Left colon (tissue), 2 donors: ENCODE data around the gene TBX2. TPM values are rescaled to one million over a fixed set of nuclear protein-coding genes. Genes with fewer than 3 reads are reported as not detected.

Experiments
- ATAC-seq: fragments of 200-7000 bp; cut with Tn5 transposase; one replicate; pipeline ENCODE4 v1.9.1; 2020; ENCODE audit warnings: mild to moderate bottlenecking, moderate library complexity
- DNase-seq, 2 donors: peaks; one replicate each; pipeline ENCODE4 v3.0.0-alpha.2; 2020
- intact Hi-C, 2 donors: fragments of 100-400 bp; cut with DNase I in 1 of 2; cut with micrococcal nuclease in 1 of 2; formaldehyde crosslinking; loops; one replicate each; pipeline versions ENCODE4 v1.11.2 to v1.14.0; 2022; cut with DNase I, micrococcal nuclease
- total RNA-seq, 2 donors: library from RNA; stranded (reverse); fragmentation: NEBNext Ultra II Directional; extraction: Animal tissue kit (Norgen Biotek cat#: 25700); gene quantifications; one replicate each; pipeline ENCODE4 v1.2.1, GENCODE V29; 2021
- donor health status: DM: no; HTN: no; CAD: no.
- donor health status: DM: yes; HTN: yes; CAD: no.

TBX2 gene
- total RNA-seq, 2 donors from 2014 or later, result 5.8 to 11.7 TPM

DNA sequence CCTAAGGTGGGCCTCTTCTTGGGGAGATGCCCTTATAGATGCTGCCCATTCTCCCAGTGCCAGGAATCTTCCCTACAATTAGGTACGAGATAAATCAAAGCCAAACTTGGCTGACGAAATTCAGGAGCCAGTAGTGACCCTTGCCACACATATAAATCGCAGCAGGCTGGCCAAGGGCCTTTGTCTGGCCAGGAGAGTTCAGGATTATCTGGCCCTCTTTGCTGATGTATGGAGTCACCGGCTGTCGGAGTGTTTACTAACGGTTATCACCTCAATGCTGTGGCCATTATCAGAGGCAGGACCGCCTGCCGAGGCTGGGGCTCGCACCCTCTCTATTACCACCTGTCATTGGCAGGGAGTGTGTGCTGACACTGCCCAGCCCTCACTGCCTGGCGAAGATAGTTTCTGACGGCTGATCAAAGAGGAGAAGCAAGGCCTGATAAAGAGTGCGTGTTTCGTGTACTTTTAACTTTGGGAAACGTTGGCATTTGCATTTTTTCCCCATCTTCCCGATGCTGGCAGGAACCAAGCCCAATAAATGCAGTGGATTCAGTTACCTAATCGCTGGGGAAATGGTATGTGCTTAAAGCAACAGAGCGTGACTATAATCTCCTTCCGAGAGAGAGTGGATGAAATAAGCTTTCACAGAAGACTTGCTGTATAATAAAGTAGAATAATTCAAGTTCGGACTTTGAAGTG is 32.8 kb upstream of the TBX2 start:
- intact Hi-C loops, result no loop called here

DNA sequence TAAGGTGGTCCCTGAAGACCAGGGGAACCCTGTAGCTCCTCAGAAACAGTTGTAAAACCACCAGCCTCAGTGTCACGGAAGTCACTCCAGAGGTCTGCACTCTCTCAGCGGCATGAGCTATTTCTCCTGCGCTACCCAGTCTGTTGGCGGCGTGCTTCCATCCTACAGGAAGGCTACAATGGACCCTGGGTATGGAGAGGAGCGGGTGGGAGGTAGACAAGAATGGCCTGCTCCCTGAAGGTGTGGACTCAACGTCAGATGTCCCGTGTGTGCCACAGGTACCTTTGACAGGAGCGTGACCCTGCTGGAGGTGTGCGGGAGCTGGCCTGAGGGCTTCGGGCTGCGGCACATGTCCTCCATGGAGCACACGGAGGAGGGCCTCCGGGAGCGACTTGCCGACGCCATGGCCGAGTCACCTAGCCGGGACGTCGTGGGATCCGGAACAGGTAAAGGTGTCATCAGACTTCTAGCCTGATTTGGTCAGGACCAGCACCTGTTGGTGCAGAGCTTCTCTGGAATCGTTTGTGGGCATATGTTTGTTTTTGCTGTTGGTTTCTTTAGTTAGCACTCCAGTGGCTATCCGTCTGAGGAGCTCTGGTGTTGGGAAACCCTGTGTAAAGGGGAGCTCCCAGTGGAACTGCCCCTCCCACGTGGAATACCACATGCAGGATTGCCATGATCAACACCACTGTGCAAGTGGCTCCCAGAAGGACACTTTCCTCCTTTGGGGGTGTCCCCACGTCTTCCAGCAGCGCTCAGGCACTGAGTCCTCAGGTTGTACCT is 31.4 kb upstream of the TBX2 start:
- intact Hi-C loops, result no loop called here
- ATAC-seq (no peak), DNase-seq (no peak)

More for the DNA sequence above, 32.8 kb upstream of the TBX2 start:
- DNase-seq, result no peak
- peak; percentile 58 for ATAC-seq

DNA sequence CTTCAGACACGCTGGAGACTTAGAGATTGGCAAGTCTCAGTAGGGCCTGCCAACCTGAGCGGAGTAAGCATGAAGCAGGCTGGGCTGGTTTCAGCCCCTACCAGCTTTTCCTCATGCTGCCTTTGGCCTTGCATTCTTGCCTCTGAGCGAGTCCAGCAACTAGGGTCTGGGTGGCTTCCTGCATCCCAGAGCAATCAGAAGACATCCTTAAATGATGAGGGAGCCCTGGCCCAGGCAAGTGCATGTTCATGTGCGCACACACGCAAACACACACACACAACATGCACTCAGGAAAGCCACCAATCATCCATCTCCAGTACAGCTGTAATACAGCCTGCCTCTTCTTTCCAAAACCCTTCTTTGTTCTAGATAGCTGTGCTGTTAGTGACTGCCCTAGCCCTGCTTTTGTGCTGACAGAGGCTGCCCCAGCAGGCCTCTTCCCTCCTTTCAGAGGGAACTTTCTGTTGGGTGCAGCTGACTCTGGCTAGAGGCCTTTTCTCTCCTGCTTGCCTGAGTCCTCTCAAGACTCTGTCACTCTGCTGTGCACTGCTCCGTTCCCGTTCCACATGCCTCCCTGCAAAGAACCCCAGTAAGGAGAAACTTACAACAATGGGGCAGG is 30.7 kb upstream of the TBX2 start:
- ATAC-seq, result no peak
- no peak for DNase-seq

DNA sequence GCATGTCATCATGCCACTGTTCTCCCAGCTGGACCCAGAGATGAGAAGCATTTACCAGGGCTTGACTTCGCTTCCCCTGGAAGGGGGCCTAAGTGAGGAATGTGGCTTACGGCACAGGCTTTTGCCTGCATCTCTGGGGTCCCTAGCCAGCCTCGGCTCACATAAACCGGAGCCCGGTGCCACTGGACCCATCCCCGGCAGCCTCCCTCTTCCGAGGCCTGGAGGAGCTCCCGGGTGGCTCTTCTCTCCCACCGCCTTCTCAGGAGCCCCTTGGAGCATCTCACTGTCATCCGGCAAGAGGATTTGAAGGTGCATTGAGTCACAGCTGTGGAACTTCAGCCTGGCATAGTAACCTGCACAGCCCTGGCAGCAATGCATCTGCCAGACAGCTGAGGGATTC is 29.9 kb upstream of the TBX2 start:
- intact Hi-C loops, result no loop called here
- ATAC-seq (no peak), DNase-seq (no peak)

More for the DNA sequence above, 30.7 kb upstream of the TBX2 start:
- intact Hi-C loops, result no loop called here

DNA sequence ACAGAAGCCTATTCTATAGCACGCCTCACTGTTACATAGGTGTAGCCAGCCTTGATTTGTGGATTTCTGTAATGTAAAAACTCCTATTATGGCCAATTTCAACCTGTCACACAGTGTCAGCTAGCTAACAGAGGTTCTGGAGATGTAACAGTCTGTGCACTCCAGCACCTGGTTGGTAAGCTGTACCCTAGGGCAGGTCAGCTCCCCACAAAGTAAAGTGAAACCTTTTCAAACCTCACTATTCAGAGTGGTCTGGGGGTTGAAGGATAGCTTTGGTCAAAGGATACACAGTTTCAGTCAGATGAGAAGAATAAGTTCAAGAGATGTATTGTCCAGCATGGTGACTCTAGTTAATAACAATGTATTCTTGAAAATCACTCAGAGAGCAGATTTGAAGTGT is 28.5 kb upstream of the TBX2 start:
- DNase-seq (no peak), ATAC-seq (no peak)
- intact Hi-C loops, result no loop called here

DNA sequence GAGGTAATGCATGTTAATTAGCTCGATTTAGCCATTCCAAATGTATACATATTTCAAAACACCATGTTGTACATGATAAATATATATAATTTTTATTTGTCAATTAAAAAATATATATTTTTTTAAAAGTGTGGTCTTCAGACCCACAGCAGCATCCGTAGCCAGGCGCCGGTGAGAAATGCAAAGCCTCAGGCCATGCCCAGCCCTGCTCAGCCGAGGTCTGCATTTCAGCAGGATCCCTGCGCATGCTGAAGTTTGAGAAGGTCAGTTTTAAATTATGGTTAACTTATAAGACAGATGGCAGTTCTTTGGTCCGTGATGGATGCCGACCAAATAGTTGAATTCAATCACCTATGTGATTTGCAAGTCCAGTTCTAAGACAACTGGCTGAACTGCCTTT is 28.0 kb upstream of the TBX2 start:
- intact Hi-C loops, result no loop called here
- ATAC-seq, result no peak
- DNase-seq, result no peak

DNA sequence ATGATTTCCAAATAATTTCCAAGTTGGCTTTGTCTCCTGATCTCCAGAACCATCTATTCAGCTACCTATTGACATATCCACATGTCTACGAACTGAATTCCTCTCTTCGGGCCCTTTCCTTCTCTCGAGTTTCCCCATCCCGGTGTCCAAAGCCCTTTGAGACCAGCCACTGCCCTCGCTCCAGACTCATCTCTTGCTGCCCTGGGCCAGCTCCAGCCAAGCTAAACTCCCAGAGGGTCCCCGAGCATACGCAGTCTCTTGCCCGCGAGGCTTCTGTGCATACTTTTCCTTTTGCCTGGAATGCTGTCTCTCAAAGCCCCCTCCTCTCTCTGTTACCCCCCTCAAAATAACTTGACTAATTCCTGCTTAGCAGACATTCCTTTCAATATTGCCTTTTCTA is 27.2 kb upstream of the TBX2 start:
- ATAC-seq, result no peak
- no peak for DNase-seq
- intact Hi-C loops, result no loop called here

DNA sequence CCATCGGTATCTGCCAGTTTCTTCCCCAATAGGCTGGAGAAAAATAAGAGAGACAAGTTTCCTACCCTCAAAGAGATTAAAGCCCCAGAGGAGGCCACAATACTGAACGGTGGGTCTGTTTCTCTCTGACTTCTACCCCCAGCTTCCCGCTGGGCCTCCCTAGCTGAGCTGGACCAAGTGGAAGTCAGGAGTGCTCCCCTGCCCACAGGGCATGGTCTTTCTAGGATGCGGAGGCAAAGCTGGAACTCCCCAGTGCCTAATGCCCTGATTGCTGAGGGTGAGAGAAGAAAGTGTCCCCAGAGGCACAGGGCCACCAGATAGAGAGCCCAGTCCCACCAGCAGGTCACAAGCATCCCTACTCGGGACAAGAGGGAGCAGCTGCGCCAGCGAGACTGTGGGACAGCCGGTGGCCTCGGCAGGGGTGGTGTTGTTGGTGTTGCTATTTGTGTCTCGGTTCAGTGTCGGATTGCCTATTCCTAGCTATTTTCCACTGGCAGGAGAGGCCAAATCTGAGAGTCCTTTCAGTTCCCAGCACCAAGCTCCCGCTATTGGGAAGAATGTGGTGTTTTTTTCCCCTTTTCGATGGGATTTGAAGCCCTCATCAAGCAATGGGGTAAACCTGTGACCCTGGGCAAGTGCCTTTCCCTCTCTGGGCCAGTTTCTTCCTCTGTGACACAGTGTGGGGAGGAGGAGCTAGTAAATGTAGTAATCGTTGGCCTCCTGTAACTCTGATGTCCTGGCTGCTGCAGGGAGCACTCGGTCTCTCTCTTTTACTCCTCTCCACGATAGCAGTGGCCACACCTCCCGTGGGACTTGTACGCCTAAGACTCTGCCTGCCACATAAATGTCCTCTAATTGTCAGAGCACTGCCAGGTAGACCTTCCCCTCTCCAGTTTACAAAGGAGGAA is 22.5 kb upstream of the TBX2 start:
- no peak for DNase-seq
- intact Hi-C loops, result no loop called here
- ATAC-seq, result no peak

DNA sequence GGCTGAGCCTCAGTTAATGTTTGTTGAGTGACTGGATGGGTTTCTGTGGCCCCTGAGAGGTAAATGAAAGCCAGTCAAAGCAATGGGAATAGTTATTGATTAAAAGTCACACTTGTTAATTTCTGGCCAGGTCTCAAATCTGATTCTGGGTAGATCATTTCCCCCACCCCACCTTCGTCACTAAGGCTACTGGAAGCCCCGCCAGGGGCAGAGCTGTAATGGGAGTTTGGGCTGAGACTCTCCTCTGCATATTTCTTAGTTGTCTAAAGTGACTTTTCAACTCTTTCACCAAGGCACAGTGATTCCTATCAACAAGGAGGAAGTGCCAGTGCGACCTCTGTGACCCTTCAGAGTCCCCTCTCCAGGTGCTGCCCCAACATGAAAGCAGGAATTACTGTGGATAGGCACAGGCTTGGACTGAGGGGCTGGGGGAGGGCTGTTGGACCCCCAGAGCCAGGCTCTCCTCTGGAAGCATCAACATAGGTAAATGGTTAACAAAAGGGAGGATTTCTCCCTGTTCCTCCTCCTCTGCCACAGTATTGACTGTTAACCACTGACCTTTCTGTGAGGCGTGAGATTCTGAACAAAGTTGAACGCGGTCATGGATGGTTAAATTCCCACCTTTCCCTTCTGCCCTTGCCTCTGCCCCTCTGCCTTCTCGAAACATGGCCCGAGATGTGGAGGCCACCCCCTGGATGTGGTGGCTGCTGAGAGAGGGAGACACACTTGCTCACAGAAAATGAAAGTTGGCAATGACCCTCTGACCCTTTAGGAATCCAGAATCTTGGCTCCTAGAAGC is 20.8 kb upstream of the TBX2 start:
- no peak for ATAC-seq
- intact Hi-C loops, result no loop called here
- DNase-seq, result no peak

DNA sequence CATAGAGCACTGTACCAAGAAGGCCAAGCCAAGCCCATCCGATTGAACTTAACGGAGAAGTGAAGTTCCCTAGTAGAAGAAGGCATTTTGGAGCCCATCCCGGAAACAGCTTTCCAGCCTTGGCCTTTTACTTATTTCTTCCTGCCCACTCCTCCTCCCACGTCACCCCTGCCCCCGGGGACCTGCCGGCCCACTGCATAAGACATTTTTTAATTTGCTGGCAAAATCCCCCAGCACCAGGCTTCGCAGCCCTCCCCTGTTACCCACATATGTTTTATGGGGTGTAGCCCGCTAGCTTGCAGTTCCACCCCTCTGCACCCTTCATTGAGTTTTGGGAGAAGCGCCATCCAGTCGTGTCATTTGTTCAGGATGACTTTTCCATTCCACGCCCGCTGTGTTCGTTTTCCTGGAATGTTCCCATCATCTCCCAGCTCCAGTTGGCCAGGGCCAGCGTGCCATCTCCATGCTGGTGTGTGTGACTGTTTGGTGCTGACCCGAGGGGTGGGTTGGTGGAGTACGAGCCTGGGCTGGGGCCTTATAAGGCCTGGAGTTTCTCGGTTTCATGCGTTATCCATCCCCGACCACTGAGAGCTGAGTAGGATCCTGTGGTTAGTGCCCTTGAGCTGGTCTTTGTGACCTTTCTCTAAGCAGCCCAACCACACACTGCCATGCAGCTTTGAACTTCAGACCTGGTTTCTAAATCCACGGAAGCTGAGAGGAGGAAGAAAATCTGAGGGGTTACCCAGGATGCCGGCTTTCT is 20.0 kb upstream of the TBX2 start:
- intact Hi-C loops, result no loop called here
- DNase-seq (no peak), ATAC-seq (no peak)

DNA sequence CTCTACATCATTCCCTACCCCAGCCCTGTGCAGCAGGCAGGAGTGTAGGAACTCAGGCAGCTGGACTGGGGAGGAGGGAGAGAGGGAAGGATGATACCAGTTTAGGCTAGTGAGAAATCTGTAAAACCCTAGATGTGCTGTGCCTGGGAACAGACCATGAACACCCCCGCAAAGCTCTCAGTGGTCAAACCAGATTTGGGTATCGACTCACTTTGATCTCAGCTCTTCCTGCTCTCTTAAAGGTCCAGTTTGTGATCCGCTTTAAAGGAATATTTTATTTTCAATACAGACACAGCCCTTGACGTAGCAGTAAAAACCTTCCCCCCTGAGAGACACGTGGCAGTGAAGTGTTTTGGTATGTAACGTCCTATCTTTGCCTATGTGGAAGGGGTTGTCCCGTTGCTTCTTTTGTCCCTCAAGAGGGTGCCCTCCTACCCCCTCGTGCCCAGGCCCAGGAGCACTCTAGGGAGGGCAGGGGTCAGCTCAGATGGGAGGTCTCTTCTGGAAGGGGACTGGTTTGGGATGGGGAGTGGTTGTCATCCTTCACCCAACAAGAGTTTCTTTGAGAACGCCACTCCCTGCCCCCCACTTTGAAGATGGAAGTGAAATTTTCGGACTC is 19.3 kb upstream of the TBX2 start:
- intact Hi-C loops, result no loop called here
- ATAC-seq (no peak), DNase-seq (no peak)

DNA sequence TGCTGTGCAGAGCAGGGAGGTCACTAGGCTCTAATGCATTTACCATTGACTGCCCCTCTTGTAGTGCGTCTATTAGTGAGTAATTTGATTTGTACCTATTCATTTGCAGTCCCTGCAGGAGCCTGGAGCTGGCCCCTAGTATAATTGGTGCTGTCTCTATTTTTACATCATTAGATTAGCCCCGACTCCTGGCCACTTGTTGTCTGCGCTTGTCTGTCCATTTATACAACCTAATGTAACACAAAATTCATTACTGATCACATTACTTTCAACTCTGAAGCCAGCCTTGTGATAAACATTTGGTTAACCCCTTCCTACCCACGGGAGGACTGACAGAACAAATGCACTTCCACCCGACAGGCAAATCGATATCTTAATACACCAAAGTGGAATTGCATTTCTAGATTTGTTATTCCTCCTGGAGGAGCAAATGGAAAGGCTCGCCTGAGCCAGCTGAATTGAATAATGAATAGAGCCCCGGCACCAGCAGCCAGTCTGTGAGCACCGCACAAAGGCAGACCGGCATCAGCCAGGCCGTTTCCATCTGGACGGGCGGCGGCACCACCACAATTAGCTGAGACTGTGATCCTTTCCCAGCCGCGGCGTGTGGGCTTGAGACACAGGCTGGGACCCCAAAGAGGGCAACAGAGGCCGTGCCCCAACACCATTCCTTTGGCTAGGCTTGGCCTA is 18.7 kb upstream of the TBX2 start:
- ATAC-seq (no peak), DNase-seq (no peak)
- intact Hi-C loops, result no loop called here

DNA sequence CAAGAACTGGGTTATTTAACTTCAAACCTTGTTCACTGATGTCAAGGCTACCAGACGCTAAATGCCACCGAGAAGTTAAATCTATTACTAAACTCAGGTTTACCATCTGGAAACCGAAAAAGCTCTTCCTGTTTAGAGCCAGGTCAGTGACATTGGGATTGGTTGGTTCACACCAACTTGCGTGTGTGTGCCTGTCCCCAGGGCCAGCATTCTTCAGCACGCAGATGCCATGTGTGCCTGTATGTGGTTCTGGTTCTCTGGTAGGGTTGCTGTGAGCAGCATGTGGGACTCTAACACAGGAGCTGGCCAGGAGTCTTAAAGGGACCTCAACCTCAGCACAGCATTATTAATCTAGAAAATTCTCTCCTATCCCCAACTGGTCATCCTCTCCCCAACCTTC is 18.1 kb upstream of the TBX2 start:
- intact Hi-C loops, result no loop called here
- no peak for DNase-seq
- no peak for ATAC-seq

DNA sequence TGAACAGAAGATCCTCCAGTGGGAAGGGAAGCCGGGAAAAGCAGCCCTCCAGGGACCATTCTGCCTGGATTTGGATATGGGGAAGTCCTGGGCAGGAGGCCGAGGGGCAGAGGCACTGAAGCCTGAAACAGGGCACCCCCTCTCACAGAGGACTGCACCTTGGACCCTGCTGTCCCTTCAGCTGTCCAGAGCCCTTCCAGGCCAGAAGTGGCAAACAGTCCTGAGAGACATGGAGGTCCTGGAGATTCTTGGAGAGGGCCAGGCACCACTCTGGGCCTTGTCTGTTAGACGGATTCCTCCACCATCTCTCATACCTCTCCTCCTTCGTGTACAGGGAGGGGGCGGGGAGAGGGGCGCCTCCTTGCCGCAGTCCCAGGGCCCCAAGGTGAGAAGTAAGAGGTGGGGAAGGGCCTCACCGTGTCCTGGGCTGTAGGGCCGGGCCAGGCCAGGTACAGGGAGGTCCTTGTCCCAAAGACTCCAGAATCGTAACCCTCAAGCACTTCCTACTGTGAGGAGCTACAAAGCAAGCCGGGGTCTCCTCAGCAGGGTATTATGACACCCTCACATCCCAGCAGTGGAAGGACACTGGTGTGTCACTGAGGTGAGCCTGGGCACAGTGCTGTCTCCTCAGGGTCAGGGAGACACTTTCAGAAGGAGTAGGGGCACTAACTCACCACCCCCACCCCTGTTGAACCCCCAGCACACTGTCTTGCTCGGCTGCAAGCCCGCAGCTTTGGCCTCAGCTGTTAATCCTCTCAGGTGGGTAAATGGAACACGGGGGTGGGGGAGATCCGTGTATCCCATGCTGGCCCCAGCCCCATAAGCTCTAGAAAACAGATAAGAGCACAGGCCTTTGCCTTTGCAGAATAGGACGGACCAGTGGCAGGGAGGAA is 16.6 kb upstream of the TBX2 start:
- ATAC-seq, result no peak
- intact Hi-C loops, result no loop called here
- no peak for DNase-seq

DNA sequence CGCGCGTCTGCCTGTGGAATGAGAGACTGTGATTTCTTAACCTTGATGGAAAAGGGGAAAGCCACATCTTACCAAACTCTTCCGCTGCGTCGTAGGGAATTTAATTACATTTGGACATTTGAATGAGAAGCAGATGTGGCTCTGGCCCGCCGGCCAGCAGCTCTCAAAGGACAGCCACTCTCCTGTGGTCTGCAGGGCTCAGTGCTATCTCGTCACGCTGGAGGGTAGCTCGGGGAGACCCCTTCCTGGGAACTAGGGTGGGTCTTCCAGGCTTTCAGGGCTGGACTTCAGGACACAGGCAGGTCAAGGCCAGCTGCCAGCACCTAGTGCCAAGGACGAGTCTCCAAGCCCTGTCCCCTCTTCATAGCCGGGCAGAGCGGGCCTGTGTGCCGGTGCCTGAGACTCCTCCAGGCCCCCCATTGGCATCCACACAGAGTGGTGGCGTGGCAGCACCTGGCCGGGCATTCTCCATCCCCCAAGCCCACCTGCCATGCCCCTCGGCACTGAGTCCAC is 15.9 kb upstream of the TBX2 start:
- ATAC-seq, result no peak
- no peak for DNase-seq

DNA sequence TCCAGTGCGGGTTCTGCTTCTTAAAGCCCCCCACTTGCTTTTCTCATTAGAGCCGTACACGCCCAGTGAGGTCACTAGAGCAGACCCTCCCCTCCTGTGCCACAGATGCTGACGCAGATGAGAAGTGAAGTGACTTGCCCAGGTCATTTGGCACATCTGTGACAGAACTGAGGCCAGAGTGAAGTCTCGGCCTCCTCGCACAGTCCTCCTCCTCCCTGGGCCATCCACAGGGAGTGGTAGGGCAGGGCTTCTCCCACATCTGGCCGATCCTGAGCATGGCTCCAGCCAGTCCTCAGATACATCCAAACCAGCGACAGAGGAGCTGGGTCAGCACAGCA is 15.3 kb upstream of the TBX2 start:
- no peak for DNase-seq
- intact Hi-C loops, result no loop called here
- ATAC-seq, result no peak

More for the DNA sequence above, 15.9 kb upstream of the TBX2 start:
- intact Hi-C loops, result no loop called here
